ENCODE results near the gene FBXO48.

Gene FBXO48

DNA sequence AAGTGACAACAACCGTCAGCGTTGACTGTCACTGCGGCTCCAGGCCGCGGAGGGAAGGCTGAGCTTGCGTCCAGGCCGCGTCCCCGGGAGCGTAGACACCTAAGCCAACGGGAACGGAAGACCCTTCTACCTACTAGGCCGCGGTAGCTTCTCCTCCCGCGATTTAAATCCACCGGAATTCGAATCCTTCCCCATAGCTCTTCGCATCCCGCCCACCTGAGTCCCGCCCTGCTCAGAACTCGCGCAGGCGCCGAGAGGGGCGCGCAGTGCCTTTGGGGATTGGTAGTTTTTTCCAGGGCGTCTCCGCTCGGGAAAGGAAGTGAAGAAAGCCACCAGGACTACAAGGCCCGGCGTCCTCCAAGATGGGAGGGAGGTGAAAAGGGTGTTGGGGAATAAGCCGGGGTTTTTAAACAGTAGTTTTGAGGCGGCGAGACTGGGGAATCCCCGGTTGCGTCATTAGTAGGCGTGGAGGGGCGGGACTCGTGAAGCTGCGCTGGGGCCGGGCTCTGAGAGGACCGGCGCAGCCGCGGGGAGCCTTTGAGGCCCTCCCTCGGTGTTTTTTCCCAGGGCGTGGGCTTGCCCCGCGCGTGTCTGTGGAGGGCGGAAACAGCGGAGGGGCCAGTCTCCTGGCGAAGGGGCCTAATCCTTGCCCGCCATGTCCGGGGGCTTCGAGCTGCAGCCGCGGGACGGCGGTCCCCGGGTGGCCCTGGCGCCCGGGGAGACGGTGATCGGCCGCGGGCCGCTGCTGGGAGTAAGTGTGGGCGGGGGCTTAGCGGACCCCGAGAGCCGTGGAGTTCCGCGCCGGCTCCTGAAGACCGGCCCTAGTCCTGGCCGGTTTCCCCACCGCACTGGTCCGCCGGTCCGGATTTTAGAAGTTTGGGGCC, at the start of gene FBXO48, which contains the start of gene APLF (continued):
- TF ChIP-seq, protein P1, sequence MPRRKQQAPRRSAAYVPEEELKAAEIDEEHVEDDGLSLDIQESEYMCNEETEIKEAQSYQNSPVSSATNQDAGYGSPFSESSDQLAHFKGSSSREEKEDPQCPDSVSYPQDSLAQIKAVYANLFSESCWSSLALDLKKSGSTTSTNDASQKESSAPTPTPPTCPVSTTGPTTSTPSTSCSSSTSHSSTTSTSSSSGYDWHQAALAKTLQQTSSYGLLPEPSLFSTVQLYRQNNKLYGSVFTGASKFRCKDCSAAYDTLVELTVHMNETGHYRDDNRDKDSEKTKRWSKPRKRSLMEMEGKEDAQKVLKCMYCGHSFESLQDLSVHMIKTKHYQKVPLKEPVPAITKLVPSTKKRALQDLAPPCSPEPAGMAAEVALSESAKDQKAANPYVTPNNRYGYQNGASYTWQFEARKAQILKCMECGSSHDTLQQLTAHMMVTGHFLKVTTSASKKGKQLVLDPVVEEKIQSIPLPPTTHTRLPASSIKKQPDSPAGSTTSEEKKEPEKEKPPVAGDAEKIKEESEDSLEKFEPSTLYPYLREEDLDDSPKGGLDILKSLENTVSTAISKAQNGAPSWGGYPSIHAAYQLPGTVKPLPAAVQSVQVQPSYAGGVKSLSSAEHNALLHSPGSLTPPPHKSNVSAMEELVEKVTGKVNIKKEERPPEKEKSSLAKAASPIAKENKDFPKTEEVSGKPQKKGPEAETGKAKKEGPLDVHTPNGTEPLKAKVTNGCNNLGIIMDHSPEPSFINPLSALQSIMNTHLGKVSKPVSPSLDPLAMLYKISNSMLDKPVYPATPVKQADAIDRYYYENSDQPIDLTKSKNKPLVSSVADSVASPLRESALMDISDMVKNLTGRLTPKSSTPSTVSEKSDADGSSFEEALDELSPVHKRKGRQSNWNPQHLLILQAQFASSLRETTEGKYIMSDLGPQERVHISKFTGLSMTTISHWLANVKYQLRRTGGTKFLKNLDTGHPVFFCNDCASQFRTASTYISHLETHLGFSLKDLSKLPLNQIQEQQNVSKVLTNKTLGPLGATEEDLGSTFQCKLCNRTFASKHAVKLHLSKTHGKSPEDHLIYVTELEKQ (tag by site-specific recombination; IDR thresholded peaks at IDR 0.05; ENCODE audit: borderline replicate concordance): no peak
- no peak for TF ChIP-seq ZNF138 (tag by site-specific recombination; IDR thresholded peaks at IDR 0.05; ENCODE audit: borderline replicate concordance)
- TF ChIP-seq ATF2 (tag by site-specific recombination; IDR thresholded peaks at IDR 0.05; ENCODE audit: low read depth): peak; percentile 74
- peak; percentile 86 for TF ChIP-seq SP2 (tag by site-specific recombination; IDR thresholded peaks at IDR 0.05)
- peak; percentile 6; the same call in 1 of the 2 replicates for TF ChIP-seq OSR2 (tag by site-specific recombination; IDR thresholded peaks at IDR 0.05)
- no peak for TF ChIP-seq ZNF544 (tag by site-specific recombination; IDR thresholded peaks at IDR 0.05)
- peak; percentile 39; the same call in 1 of the 2 replicates for TF ChIP-seq ZNF843 (tag by site-specific recombination; IDR thresholded peaks at IDR 0.05)
- TF ChIP-seq ZXDB (tag by site-specific recombination; IDR thresholded peaks at IDR 0.05): peak; percentile 58
- TF ChIP-seq SCRT1 (tag by site-specific recombination; IDR thresholded peaks at IDR 0.05; ENCODE audit: borderline replicate concordance): no peak
- TF ChIP-seq, protein P2, sequence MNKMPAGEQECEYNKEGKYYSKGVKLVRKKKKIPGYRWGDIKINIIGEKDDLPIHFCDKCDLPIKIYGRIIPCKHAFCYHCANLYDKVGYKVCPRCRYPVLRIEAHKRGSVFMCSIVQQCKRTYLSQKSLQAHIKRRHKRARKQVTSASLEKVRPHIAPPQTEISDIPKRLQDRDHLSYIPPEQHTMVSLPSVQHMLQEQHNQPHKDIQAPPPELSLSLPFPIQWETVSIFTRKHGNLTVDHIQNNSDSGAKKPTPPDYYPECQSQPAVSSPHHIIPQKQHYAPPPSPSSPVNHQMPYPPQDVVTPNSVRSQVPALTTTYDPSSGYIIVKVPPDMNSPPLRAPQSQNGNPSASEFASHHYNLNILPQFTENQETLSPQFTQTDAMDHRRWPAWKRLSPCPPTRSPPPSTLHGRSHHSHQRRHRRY (tag by site-specific recombination; IDR thresholded peaks at IDR 0.05): no peak
- TF ChIP-seq IKZF3 (tag by site-specific recombination; IDR thresholded peaks at IDR 0.05): 0 out of 2 replicates have a peak, but pooled peaks have one; percentile 20
- no peak for TF ChIP-seq YY2 (tag by site-specific recombination; IDR thresholded peaks at IDR 0.05)
- TF ChIP-seq ZNF274 (IDR thresholded peaks at IDR 0.05; ENCODE audit: low read length): no peak
- no peak for TF ChIP-seq ZNF274 (tag by site-specific recombination; IDR thresholded peaks at IDR 0.05; ENCODE audit: borderline replicate concordance)
- TF ChIP-seq ZBTB44 (tag by site-specific recombination; IDR thresholded peaks at IDR 0.05): no peak
- TF ChIP-seq PATZ1 (tag by site-specific recombination; IDR thresholded peaks at IDR 0.05): peak; percentile 82
- TF ChIP-seq HOXA7 (CRISPR knock-in tag; IDR thresholded peaks at IDR 0.05; ENCODE audit: borderline replicate concordance): no peak
- no peak for TF ChIP-seq ELK4 (IDR thresholded peaks at IDR 0.05; ENCODE audit: borderline replicate concordance, low read depth, low read length)
- peak; percentile 78 for TF ChIP-seq ZNF785 (tag by site-specific recombination; IDR thresholded peaks at IDR 0.05)
- TF ChIP-seq PRDM1 (tag by site-specific recombination; IDR thresholded peaks at IDR 0.05): no peak
- no peak for TF ChIP-seq ZNF391 (tag by site-specific recombination; IDR thresholded peaks at IDR 0.05; ENCODE audit: borderline replicate concordance, low read depth)
- TF ChIP-seq ZEB2 (tag by site-specific recombination; IDR thresholded peaks at IDR 0.05): peak; percentile 67
- no peak for TF ChIP-seq ZNF23 (tag by site-specific recombination; IDR thresholded peaks at IDR 0.05; ENCODE audit: borderline replicate concordance)
- no peak for TF ChIP-seq SCRT2 (tag by site-specific recombination; IDR thresholded peaks at IDR 0.05)
- no peak for TF ChIP-seq SALL2 (tag by site-specific recombination; IDR thresholded peaks at IDR 0.05; ENCODE audit: borderline replicate concordance)
- TF ChIP-seq ZNF473 (tag by site-specific recombination; IDR thresholded peaks at IDR 0.05): no peak
- no peak for TF ChIP-seq ZNF571 (tag by site-specific recombination; IDR thresholded peaks at IDR 0.05)
- TF ChIP-seq ZNF677 (tag by site-specific recombination; IDR thresholded peaks at IDR 0.05): 0 out of 2 replicates have a peak, but pooled peaks have one; percentile 6
- peak; percentile 91 for TF ChIP-seq KLF16 (tag by site-specific recombination; IDR thresholded peaks at IDR 0.05)

Data from HEK293 (cell line).